BLaER1 treated with 17β-estradiol and CSF1 and Interleukin-3, amounts not matched to agents 10 nM and 100 nM (cell line): ENCODE measurements around the gene ANKRD11.
"Not testable (repeated sequence)": the region's sequence is repeated elsewhere in the genome, so short reads cannot be mapped to it uniquely, and the experiment has no call there.

Source experiments
- H3K27ac ChIP-seq, 11 experiments: shearing (Covaris generic); formaldehyde crosslinking; 2 replicates each; pipeline ENCODE4 v1.8.1; 2022
- H3K27me3 ChIP-seq, 11 experiments: shearing (Covaris generic); formaldehyde crosslinking; 2 replicates each; pipeline ENCODE4 v1.8.1; 2022
- H3K36me3 ChIP-seq, 11 experiments: shearing (Covaris generic); formaldehyde crosslinking; 2 replicates each; pipeline ENCODE4 v1.8.1; 2022
- H3K4me1 ChIP-seq, 10 experiments: shearing (Covaris generic); formaldehyde crosslinking; 2 replicates each; pipeline ENCODE4 v1.8.1; 2022
- H3K4me2 ChIP-seq, 11 experiments: shearing (Covaris generic); formaldehyde crosslinking; 2 replicates each; pipeline ENCODE4 v1.8.1; 2022
- H3K4me3 ChIP-seq, 10 experiments: shearing (Covaris generic); formaldehyde crosslinking; 2 replicates each; pipeline ENCODE4 v1.8.1; 2022
- H3K9ac ChIP-seq, 11 experiments: shearing (Covaris generic); formaldehyde crosslinking; 2 replicates each; pipeline ENCODE4 v1.8.1; 2022
- H3K9me3 ChIP-seq, 11 experiments: shearing (Covaris generic); formaldehyde crosslinking; replicated peaks in 1 of 11; 2 replicates each; pipeline ENCODE4 v1.8.1; 2022
- H4K20me1 ChIP-seq, 11 experiments: shearing (Covaris generic); formaldehyde crosslinking; 2 replicates each; pipeline ENCODE4 v1.8.1; 2022
- Cebpa-rat ChIP-seq, 11 experiments: shearing (Covaris generic); IDR thresholded peaks; 2 replicates each; pipeline ENCODE4 v1.8.1; 2022

Gene ANKRD11

GRCh38 chr16:89274561-89275283, 215.6 kb downstream of the ANKRD11 start:
- Histone ChIP-seq H3K4me1 (peaks cover 62 to 98% (median 91%) of the 10 kb centered on the region in 10 experiments), H3K9ac (peak overlapping the region in 10 of 11 experiments; percentile 28 to 78 (median 63); a peak in 17 of 22 replicates), H3K4me3 (peak overlapping the region in 3 of 10 experiments; percentile 4 to 19 (median 15); a peak in 2 of 20 replicates), H3K27me3 (no peaks in the 10 kb centered on the region), H3K4me2 (peak overlapping the region; percentile 77 to 98 (median 86)), H3K36me3 (peaks cover 67 to 95% (median 79%) of the 10 kb centered on the region in 11 experiments), H3K9me3 (no peaks in the 10 kb centered on the region), H4K20me1 (peaks cover 82 to 98% (median 97%) of the 10 kb centered on the region in 11 experiments), H3K27ac (peak overlapping the region in 9 of 11 experiments; percentile 40 to 79 (median 65); a peak in 17 of 22 replicates)
- no peak for TF ChIP-seq Cebpa-rat (IDR thresholded peaks at IDR 0.05)

- no peak for TF ChIP-seq Cebpa-rat (IDR thresholded peaks at IDR 0.05)
- Histone ChIP-seq H3K4me1 (peaks cover 66 to 100% (median 91%) of the 10 kb centered on the region in 10 experiments), H3K9me3 (no peaks in the 10 kb centered on the region), H3K4me2 (peak overlapping the region in 5 of 11 experiments; percentile 11 to 98 (median 90); a peak in 9 of 22 replicates), H3K27ac (0 out of 22 replicates have a peak overlapping the region, but pooled peaks of 1 of the 11 experiments have one; percentile 18), H4K20me1 (peaks cover 84 to 100% (median 100%) of the 10 kb centered on the region in 11 experiments), H3K4me3 (no peak overlapping the region), H3K27me3 (no peaks in the 10 kb centered on the region), H3K36me3 (peaks cover 72 to 98% (median 85%) of the 10 kb centered on the region in 11 experiments), H3K9ac (peak overlapping the region in 3 of 11 experiments; percentile 8 to 78 (median 44); a peak in 3 of 22 replicates)
These were observed 216.5 kb downstream of the ANKRD11 start for GRCh38 chr16:89273741-89274472.

- no peaks in the 10 kb centered on the region for H3K27me3 ChIP-seq
- H3K9ac ChIP-seq, result no peak overlapping the region
- H3K36me3 ChIP-seq, result peaks cover 71 to 93% (median 82%) of the 10 kb centered on the region in 11 experiments
- no peak overlapping the region for H3K27ac ChIP-seq
- peaks cover 75 to 93% (median 92%) of the 10 kb centered on the region in 11 experiments for H4K20me1 ChIP-seq
- TF ChIP-seq Cebpa-rat (IDR thresholded peaks at IDR 0.05), result no peak
- H3K4me2 ChIP-seq, result peak overlapping the region in 7 of 11 experiments; percentile 39 to 90 (median 70); a peak in 12 of 22 replicates
- peaks cover 54 to 88% (median 80%) of the 10 kb centered on the region in 10 experiments for H3K4me1 ChIP-seq
- no peaks in the 10 kb centered on the region for H3K9me3 ChIP-seq
- H3K4me3 ChIP-seq, result no peak overlapping the region
These were observed 217.7 kb downstream of the ANKRD11 start for GRCh38 chr16:89272631-89273030.

GRCh38 chr16:89270666-89271345, 219.6 kb downstream of the ANKRD11 start:
- Histone ChIP-seq H4K20me1 (peaks cover 76 to 92% (median 90%) of the 10 kb centered on the region in 11 experiments), H3K27me3 (no peaks in the 10 kb centered on the region), H3K9ac (peak overlapping the region in 7 of 11 experiments; percentile 2 to 58 (median 40); a peak in 12 of 22 replicates), H3K36me3 (peaks cover 80 to 94% (median 90%) of the 10 kb centered on the region in 11 experiments), H3K4me2 (peak overlapping the region; percentile 39 to 90 (median 66)), H3K4me1 (peaks cover 37 to 73% (median 63%) of the 10 kb centered on the region in 10 experiments), H3K4me3 (peak overlapping the region in 1 of 10 experiments; percentile 14; a peak in 2 of 20 replicates), H3K9me3 (peaks cover 0 to 12% (median 0%) of the 10 kb centered on the region in 11 experiments; a peak in 7 of 22 replicates), H3K27ac (peak overlapping the region in 4 of 11 experiments; percentile 13 to 36 (median 24); a peak in 2 of 22 replicates)
- TF ChIP-seq Cebpa-rat (IDR thresholded peaks at IDR 0.05), result no peak

DNA sequence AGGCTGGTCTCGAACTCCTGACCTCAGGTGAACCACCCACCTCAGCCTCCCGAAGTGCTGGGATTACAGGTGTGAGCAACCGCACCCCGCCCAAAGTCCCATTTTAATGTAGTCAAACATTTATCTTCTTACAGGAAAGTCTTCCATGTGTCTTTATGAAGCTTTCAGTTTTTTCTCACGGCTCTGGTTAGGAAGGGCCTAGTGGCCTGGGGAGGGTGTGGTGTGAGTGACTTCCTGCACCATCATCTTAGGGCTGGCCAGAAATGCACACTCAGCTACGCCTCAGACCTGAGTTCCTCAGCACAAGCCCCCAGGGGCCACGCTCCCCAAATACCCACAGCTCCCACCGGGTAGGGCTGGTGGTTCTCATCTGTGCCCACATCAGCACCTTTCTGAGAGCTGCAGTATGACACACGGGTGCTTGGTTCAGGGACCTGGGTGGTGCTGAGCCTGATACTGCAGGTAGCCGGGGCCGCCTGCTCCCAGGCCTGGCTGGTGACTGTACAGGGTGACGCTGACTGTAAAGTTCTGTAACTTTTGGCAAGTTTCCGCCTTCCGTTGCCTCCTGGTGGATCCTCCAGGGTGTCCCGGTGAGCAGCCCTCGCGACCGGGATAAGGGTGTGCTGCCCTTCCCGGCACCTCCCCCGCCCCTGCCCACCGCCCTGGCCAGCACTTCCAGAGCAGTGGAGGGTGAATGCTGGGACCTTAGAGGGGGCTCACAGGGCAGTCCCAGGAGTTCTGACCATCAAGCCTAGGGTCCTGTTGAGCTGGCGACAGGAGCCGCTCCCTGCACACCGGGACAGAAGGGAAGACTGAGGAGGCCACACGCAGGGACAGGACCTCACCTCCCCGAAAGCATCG, 220.3 kb downstream of the ANKRD11 start:
- H4K20me1 ChIP-seq, result peaks cover 68 to 91% (median 87%) of the 10 kb centered on the region in 11 experiments
- no peak for TF ChIP-seq Cebpa-rat (IDR thresholded peaks at IDR 0.05)

DNA sequence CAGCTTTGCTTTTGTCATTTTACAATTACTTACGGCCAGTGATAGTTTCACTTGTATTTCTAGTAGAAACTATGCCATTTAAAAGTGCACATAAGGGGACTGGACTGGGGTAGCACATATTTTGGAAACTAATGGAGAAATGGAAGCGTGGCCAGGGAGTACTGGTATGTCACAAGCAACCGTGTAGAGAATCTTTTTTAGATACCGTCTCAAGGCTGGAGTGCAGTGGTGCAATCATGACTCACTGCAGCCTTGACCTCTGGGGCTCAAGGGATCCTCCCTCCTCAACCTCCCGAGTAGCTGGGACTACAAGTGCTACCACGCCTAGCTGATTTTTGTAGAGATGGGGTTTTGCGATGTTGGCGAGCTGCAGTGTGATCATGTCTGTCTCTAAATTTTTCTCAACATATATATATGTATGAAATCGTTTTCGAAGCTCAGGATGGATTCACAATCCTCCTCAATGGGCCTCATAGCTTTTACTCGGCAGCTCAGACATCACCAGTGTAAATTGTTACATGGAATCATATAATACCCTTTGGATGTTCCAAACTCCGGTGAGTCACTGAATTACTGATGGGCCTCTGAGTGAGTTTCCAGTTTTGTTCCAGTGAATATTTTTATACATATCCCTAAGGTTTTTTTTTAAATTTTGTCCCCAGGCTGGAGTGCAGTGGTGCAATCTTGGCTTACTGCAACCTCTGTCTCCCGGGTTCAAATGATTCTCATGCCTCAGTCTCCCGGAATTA, 221.2 kb downstream of the ANKRD11 start:
- H4K20me1 ChIP-seq, result peaks cover 59 to 90% (median 78%) of the 10 kb centered on the region in 11 experiments; a peak in 21 of 22 replicates
- no peak for TF ChIP-seq Cebpa-rat (IDR thresholded peaks at IDR 0.05)
- H3K4me1 ChIP-seq, result peaks cover 27 to 56% (median 47%) of the 10 kb centered on the region in 10 experiments
- H3K4me3 ChIP-seq, result no peak overlapping the region
- H3K36me3 ChIP-seq, result peaks cover 84 to 94% (median 92%) of the 10 kb centered on the region in 11 experiments
- no peaks in the 10 kb centered on the region for H3K27me3 ChIP-seq
- peaks cover 0 to 28% (median 15%) of the 10 kb centered on the region in 11 experiments; a peak in 20 of 22 replicates for H3K9me3 ChIP-seq
- peak overlapping the region in 2 of 11 experiments; percentile 25 to 44; a peak in 2 of 22 replicates for H3K27ac ChIP-seq
- peak overlapping the region in 6 of 11 experiments; percentile 52 to 70 (median 64); a peak in 10 of 22 replicates for H3K4me2 ChIP-seq
- H3K9ac ChIP-seq, result no peak overlapping the region

More for the DNA sequence above, 220.3 kb downstream of the ANKRD11 start:
- H3K9me3 ChIP-seq, result peaks cover 0 to 19% (median 7%) of the 10 kb centered on the region in 11 experiments; a peak in 15 of 22 replicates
- H3K4me3 ChIP-seq, result peak overlapping the region in 1 of 10 experiments; percentile 14; a peak in 1 of 20 replicates
- H3K9ac ChIP-seq, result peak overlapping the region in 4 of 11 experiments; percentile 32 to 58 (median 42); a peak in 6 of 22 replicates
- peaks cover 87 to 94% (median 92%) of the 10 kb centered on the region in 11 experiments for H3K36me3 ChIP-seq
- peak overlapping the region; percentile 39 to 90 (median 66) for H3K4me2 ChIP-seq
- peak overlapping the region in 5 of 11 experiments; percentile 13 to 41 (median 34); a peak in 5 of 22 replicates for H3K27ac ChIP-seq
- no peaks in the 10 kb centered on the region for H3K27me3 ChIP-seq
- peaks cover 29 to 65% (median 55%) of the 10 kb centered on the region in 10 experiments for H3K4me1 ChIP-seq

GRCh38 chr16:89268585-89268984, 221.8 kb downstream of the ANKRD11 start:
- H3K9me3 ChIP-seq, result peaks cover 2 to 34% (median 20%) of the 10 kb centered on the region in 11 experiments; a peak in 20 of 22 replicates
- H3K27me3 ChIP-seq, result no peaks in the 10 kb centered on the region
- peaks cover 78 to 93% (median 89%) of the 10 kb centered on the region in 11 experiments for H3K36me3 ChIP-seq
- H3K27ac ChIP-seq, result peak overlapping the region in 2 of 11 experiments; percentile 25 to 44; a peak in 2 of 22 replicates
- H3K4me2 ChIP-seq, result peak overlapping the region in 3 of 11 experiments; percentile 52 to 66 (median 62); a peak in 4 of 22 replicates
- H3K4me3 ChIP-seq, result no peak overlapping the region
- H4K20me1 ChIP-seq, result peaks cover 54 to 84% (median 72%) of the 10 kb centered on the region in 11 experiments; a peak in 21 of 22 replicates
- TF ChIP-seq Cebpa-rat (IDR thresholded peaks at IDR 0.05), result no peak
- H3K4me1 ChIP-seq, result peaks cover 27 to 51% (median 41%) of the 10 kb centered on the region in 10 experiments
- H3K9ac ChIP-seq, result no peak overlapping the region

GRCh38 chr16:89267746-89268145, 222.6 kb downstream of the ANKRD11 start:
- not testable (repeated sequence) for H3K27me3 ChIP-seq, H3K9ac ChIP-seq, H3K4me3 ChIP-seq, H3K4me2 ChIP-seq, H3K27ac ChIP-seq
- H4K20me1 ChIP-seq, result peaks cover 45 to 77% (median 64%) of the 10 kb centered on the region in 11 experiments; a peak in 21 of 22 replicates
- H3K9me3 ChIP-seq, result peaks cover 11 to 42% (median 28%) of the 10 kb centered on the region in 11 experiments
- peaks cover 70 to 92% (median 87%) of the 10 kb centered on the region in 11 experiments for H3K36me3 ChIP-seq
- peaks cover 27 to 54% (median 35%) of the 10 kb centered on the region in 10 experiments for H3K4me1 ChIP-seq
